ENCODE data around the gene LGALSL.

LGALSL gene

DNA sequence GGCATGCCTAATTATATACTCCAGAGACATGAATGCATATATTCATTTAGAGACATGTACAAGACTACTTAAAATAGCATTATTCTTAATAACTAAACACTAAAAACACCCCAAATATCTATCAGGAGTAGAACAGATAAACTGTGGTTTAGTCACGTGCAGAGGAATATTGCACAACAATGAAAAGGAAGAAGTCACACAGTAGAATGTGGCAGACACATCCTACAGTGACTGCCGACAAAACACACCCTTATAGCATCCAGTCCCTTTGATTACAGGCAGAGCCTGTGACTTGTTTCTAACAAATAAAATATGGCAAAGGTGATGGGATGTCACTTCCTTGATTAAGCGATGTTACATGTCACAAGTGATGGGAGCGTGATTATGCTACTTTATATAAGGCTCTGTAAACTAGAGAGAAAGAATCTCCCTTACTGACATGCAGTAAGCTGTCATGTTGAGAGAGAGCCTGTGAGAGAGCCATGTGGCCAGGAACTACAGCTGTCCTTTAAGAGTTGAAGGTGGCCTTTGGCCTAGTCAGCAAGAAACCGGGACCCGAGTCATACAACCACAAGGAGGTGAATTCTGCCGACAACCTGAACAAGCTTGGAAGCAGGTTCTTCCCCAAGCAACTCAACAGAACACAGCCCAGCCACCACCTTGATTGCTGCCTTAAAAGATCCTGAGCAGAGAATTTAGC lies 39.1 kb upstream of the LGALSL start:
- DNase-seq (ENCODE audit: low read depth, low spot score), result no peak
- H3K36me3 ChIP-seq (ENCODE audit: insufficient read depth, insufficient read length, low read length), result no peaks in the 10 kb centered on the region
- H3K4me1 ChIP-seq (ENCODE audit: insufficient read depth, insufficient read length), result no peaks in the 10 kb centered on the region
- no peak for TF ChIP-seq ZNF274 (IDR thresholded peaks at IDR 0.05; ENCODE audit: low read depth, low read length)
- TF ChIP-seq YY1 (IDR thresholded peaks at IDR 0.05; ENCODE audit: insufficient read depth, insufficient read length), result no peak
- no peak for TF ChIP-seq SUZ12 (IDR thresholded peaks at IDR 0.05; ENCODE audit: extremely low read depth, insufficient read depth, insufficient read length)
- H3K9ac ChIP-seq (ENCODE audit: insufficient read length, low read depth), result no peak overlapping the region
- H3K9me3 ChIP-seq (ENCODE audit: insufficient read depth, low read length), result no peaks in the 10 kb centered on the region
- H3K4me3 ChIP-seq (ENCODE audit: insufficient read length, low read depth), result no peak overlapping the region
- H3K27me3 ChIP-seq (ENCODE audit: insufficient read depth, insufficient read length), result no peaks in the 10 kb centered on the region

DNA sequence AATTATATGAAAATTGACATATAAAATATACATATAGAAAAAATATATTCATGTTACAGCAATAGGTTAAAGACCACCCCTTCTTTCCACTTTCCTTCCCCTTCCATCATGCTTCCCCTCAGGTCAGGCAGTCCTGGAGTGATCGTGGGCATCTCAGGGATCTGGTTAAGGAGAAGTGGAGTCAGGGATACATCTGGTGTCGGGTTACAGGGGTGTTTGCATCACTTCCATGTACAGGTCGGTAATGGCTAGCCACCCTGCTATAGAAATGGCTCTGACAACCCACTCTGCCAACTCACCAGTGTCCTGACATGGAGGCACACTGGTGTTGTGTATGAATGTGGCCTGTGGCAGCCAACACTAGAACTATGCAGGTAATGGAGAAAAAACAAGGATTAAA lies 36.3 kb upstream of the LGALSL start:
- no peak for TF ChIP-seq ZNF274 (IDR thresholded peaks at IDR 0.05; ENCODE audit: low read depth, low read length)
- no peak for TF ChIP-seq SUZ12 (IDR thresholded peaks at IDR 0.05; ENCODE audit: extremely low read depth, insufficient read depth, insufficient read length)
- TF ChIP-seq YY1 (IDR thresholded peaks at IDR 0.05; ENCODE audit: insufficient read depth, insufficient read length), result no peak
- no peaks in the 10 kb centered on the region for H3K27me3 ChIP-seq (ENCODE audit: insufficient read depth, insufficient read length)
- H3K9me3 ChIP-seq (ENCODE audit: insufficient read depth, low read length), result no peaks in the 10 kb centered on the region
- DNase-seq (ENCODE audit: low read depth, low spot score), result no peak
- H3K4me3 ChIP-seq (ENCODE audit: insufficient read length, low read depth), result no peak overlapping the region
- H3K4me1 ChIP-seq (ENCODE audit: insufficient read depth, insufficient read length), result no peaks in the 10 kb centered on the region
- H3K9ac ChIP-seq (ENCODE audit: insufficient read length, low read depth), result no peak overlapping the region
- no peaks in the 10 kb centered on the region for H3K36me3 ChIP-seq (ENCODE audit: insufficient read depth, insufficient read length, low read length)

DNA sequence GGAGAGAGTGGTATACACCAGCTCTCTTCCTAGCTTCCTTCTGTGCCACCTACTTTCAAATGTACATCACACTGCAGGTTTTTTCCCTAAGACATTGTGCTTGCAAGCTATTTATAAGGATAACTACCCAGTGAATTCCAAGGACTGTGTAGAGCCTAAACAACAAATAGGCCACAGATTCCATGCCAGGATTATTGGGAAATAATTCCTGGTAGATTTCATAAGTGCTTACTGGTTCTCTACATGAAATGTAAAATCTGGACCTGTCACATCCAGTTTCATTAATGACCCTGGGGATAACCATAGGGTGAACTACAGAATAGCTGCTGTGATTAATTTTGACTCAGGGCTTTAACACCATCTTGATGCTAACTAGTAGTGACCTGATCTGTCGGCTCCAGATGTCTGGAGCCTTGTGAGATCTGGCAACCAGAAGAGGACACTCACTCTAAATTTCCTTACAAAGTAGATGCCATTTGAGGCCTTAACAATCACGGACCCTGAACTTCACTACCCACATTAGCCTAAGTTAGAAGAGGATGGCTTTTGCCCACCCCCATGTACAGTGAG lies 34.3 kb upstream of the LGALSL start:
- H3K9ac ChIP-seq (ENCODE audit: insufficient read length, low read depth), result no peak overlapping the region
- H3K4me1 ChIP-seq (ENCODE audit: insufficient read depth, insufficient read length), result no peaks in the 10 kb centered on the region
- DNase-seq (ENCODE audit: low read depth, low spot score), result no peak
- H3K36me3 ChIP-seq (ENCODE audit: insufficient read depth, insufficient read length, low read length), result no peaks in the 10 kb centered on the region
- no peaks in the 10 kb centered on the region for H3K27me3 ChIP-seq (ENCODE audit: insufficient read depth, insufficient read length)
- H3K4me3 ChIP-seq (ENCODE audit: insufficient read length, low read depth), result no peak overlapping the region
- TF ChIP-seq ZNF274 (IDR thresholded peaks at IDR 0.05; ENCODE audit: low read depth, low read length) (no peak), SUZ12 (IDR thresholded peaks at IDR 0.05; ENCODE audit: extremely low read depth, insufficient read depth, insufficient read length) (no peak), YY1 (IDR thresholded peaks at IDR 0.05; ENCODE audit: insufficient read depth, insufficient read length) (no peak)
- H3K9me3 ChIP-seq (ENCODE audit: insufficient read depth, low read length), result no peaks in the 10 kb centered on the region

DNA sequence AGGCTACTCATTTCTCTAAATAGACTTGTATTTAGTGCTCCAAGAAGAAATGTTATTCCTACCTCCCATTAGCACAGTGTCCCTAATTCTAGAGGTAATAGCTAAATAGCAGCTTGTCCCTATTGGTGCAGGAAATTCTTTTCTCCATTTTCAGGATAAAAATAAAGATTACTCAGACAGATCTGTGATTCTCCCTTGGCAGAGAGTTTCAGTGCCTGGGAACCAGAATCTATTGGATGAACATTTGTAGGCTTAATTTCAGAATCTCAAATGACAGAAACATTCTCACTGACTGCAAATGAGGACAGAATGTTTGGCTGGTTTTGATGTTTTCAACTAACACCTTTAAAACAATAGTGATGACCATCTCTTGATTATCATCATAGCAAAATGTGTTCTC lies 33.3 kb upstream of the LGALSL start:
- Histone ChIP-seq H3K36me3 (ENCODE audit: insufficient read depth, insufficient read length, low read length) (no peaks in the 10 kb centered on the region), H3K4me3 (ENCODE audit: insufficient read length, low read depth) (no peak overlapping the region)
- TF ChIP-seq YY1 (IDR thresholded peaks at IDR 0.05; ENCODE audit: insufficient read depth, insufficient read length) (no peak), SUZ12 (IDR thresholded peaks at IDR 0.05; ENCODE audit: extremely low read depth, insufficient read depth, insufficient read length) (no peak)

DNA sequence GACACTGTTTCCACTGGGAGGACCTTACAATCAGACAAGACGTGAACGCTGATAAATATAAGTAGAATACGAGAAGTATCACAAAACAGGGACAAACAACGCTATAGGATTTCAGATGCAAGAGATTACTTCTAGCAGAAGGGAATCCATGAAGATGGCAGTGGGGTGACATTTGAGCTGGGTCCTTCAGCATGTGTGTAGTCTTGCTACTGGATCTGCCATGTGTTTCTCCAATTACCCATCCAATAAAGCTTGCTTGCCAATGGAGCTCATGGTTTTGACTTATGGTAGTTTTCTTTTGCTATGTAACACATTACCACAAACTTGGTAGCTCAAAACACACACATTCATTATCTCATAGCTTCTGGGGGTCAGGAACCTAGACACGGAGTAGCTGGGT lies 32.8 kb upstream of the LGALSL start:
- Histone ChIP-seq H3K9me3 (ENCODE audit: insufficient read depth, low read length) (no peaks in the 10 kb centered on the region), H3K9ac (ENCODE audit: insufficient read length, low read depth) (no peak overlapping the region), H3K4me1 (ENCODE audit: insufficient read depth, insufficient read length) (no peaks in the 10 kb centered on the region), H3K36me3 (ENCODE audit: insufficient read depth, insufficient read length, low read length) (no peaks in the 10 kb centered on the region), H3K27me3 (ENCODE audit: insufficient read depth, insufficient read length) (no peaks in the 10 kb centered on the region), H3K4me3 (ENCODE audit: insufficient read length, low read depth) (no peak overlapping the region)
- no peak for TF ChIP-seq SUZ12 (IDR thresholded peaks at IDR 0.05; ENCODE audit: extremely low read depth, insufficient read depth, insufficient read length)
- TF ChIP-seq ZNF274 (IDR thresholded peaks at IDR 0.05; ENCODE audit: low read depth, low read length), result no peak
- TF ChIP-seq YY1 (IDR thresholded peaks at IDR 0.05; ENCODE audit: insufficient read depth, insufficient read length), result no peak
- DNase-seq (ENCODE audit: low read depth, low spot score), result no peak

More for the DNA sequence above, 33.3 kb upstream of the LGALSL start:
- no peaks in the 10 kb centered on the region for H3K27me3 ChIP-seq (ENCODE audit: insufficient read depth, insufficient read length)
- no peaks in the 10 kb centered on the region for H3K4me1 ChIP-seq (ENCODE audit: insufficient read depth, insufficient read length)
- no peak for DNase-seq (ENCODE audit: low read depth, low spot score)
- H3K9ac ChIP-seq (ENCODE audit: insufficient read length, low read depth), result no peak overlapping the region
- H3K9me3 ChIP-seq (ENCODE audit: insufficient read depth, low read length), result no peaks in the 10 kb centered on the region

DNA sequence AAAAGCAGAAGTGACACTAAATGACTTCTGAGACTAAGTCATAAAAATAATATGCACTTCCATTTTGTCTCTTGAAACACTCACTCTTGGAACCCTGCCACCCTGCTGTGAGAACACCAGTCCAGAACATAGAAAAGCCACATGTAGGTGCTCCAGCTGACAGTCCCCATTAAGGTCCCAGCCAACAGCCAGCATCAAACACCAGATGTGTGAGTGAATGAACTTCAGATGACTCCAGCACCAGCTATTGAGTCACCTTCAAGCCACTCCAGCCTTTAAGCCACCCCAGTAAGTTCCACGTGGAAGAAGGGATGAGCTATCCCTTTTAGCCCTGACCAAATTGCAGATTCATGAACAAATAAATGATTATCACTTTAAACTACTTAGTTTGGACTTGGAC lies 31.5 kb upstream of the LGALSL start:
- Histone ChIP-seq H3K9ac (ENCODE audit: insufficient read length, low read depth) (no peak overlapping the region), H3K27me3 (ENCODE audit: insufficient read depth, insufficient read length) (no peaks in the 10 kb centered on the region), H3K4me3 (ENCODE audit: insufficient read length, low read depth) (no peak overlapping the region), H3K36me3 (ENCODE audit: insufficient read depth, insufficient read length, low read length) (no peaks in the 10 kb centered on the region), H3K9me3 (ENCODE audit: insufficient read depth, low read length) (no peaks in the 10 kb centered on the region), H3K4me1 (ENCODE audit: insufficient read depth, insufficient read length) (no peaks in the 10 kb centered on the region)
- DNase-seq (ENCODE audit: low read depth, low spot score), result no peak
- TF ChIP-seq ZNF274 (IDR thresholded peaks at IDR 0.05; ENCODE audit: low read depth, low read length) (no peak), SUZ12 (IDR thresholded peaks at IDR 0.05; ENCODE audit: extremely low read depth, insufficient read depth, insufficient read length) (no peak), YY1 (IDR thresholded peaks at IDR 0.05; ENCODE audit: insufficient read depth, insufficient read length) (no peak)

DNA sequence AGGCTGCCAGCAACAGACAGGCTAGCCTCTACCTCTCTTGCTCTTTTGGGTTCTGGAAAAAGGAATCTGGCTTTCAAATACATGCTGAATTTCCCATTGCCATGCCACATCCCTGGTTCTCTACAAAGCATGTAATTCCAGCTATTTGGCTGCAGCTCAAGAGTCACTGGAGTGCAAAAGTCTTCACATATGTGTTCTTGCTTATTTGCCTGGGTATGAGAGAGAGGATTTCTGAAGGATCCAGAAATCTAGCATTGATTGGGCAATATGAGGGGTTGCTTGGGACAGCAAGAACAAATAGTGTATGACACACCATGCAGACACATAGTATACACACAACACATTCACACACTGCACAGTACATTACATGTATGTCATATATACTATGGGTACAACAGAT lies 30.7 kb upstream of the LGALSL start:
- Histone ChIP-seq H3K4me1 (ENCODE audit: insufficient read depth, insufficient read length) (no peaks in the 10 kb centered on the region), H3K9me3 (ENCODE audit: insufficient read depth, low read length) (no peaks in the 10 kb centered on the region), H3K4me3 (ENCODE audit: insufficient read length, low read depth) (no peak overlapping the region), H3K27me3 (ENCODE audit: insufficient read depth, insufficient read length) (no peaks in the 10 kb centered on the region), H3K36me3 (ENCODE audit: insufficient read depth, insufficient read length, low read length) (no peaks in the 10 kb centered on the region), H3K9ac (ENCODE audit: insufficient read length, low read depth) (no peak overlapping the region)
- TF ChIP-seq YY1 (IDR thresholded peaks at IDR 0.05; ENCODE audit: insufficient read depth, insufficient read length), result no peak
- TF ChIP-seq ZNF274 (IDR thresholded peaks at IDR 0.05; ENCODE audit: low read depth, low read length), result no peak
- no peak for TF ChIP-seq SUZ12 (IDR thresholded peaks at IDR 0.05; ENCODE audit: extremely low read depth, insufficient read depth, insufficient read length)
- no peak for DNase-seq (ENCODE audit: low read depth, low spot score)
